ENCODE measurements around the gene PDAP1.
"Not testable (repeated sequence)": the region's sequence is repeated elsewhere in the genome, so short reads cannot be mapped to it uniquely, and the experiment has no call there.

- TF ChIP-seq EZH2 (IDR thresholded peaks at IDR 0.05); POLR2AphosphoS5 (IDR thresholded peaks at IDR 0.05; ENCODE audit: borderline replicate concordance, low read depth, low read length); FOXP2 (optimal IDR thresholded peaks at IDR 0.05; ENCODE audit: control extremely low read depth, extremely low read length, insufficient read depth): not testable (repeated sequence)
Observed at GRCh38 chr7:99379693-99380031, 28.7 kb downstream of the PDAP1 start.
